GM19463 (cell line): ENCODE data around the gene STAT4.

ENCODE experiments used
- ATAC-seq: cut with Tn5 transposase; IDR thresholded peaks from one replicate; pipeline ENCODE4 v1.9.1; 2021; ENCODE audit warnings: mild to moderate bottlenecking, moderate library complexity; ENCODE audit not compliant: unreplicated experiment

Gene STAT4

DNA sequence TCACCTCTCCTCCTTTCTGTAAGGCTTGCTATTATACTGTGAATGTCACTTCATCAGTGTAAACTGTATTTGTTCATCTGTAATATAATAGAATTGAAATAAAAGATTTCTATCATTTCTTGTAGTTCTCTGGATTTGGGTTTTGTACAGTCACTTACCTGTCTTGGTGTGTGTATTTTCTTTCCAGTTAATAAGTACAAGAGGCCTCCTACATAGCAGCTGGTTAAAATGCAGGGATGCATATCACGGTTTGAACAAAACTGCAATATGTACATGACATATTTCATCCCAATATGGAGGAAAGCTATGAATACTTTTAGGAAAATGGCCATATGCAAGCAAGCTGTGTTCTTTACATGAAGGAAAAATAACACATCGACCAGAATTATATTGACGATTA, 131.4 kb downstream of the STAT4 start:
- ATAC-seq = no peak

GRCh38 chr2:191018643-191019119, 132.1 kb downstream of the STAT4 start:
- ATAC-seq = peak; percentile 15

DNA sequence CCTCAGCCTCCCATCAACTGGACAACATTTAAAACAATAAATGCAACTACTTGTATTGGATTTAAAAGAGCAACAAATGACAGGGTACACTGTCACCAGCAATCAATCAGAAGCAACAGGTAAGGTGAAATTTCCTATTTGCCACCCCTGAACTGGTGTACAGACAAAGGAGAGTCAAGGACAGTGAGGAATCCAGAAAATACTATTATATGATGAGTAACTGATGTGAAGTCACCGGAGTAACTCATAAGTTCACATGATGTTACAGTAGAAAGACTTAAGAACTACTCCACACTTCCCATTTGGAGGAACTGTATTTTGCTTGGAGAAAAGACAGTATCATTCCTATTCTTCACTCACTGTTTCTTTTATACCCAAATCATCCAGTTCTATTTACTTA, 132.7 kb downstream of the STAT4 start:
- ATAC-seq = no peak

DNA sequence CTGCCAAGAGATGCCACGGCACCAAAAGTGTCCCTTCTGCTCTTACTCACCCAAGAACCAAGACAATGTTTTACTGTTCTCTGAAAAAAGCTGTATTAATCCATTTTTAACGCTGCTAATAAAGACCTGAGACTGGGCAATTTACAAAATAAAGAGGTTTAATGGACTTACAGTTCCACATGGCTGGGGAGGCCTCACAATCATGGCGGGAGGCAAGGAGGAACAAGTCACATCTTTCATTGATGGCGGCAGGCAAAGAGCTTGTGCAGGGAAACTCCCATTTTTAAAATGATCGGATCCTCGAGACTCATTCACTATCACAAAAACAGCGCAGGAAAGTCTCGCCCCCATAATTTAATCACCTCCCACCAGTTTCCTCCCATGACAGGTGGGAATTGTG, 135.0 kb downstream of the STAT4 start:
- ATAC-seq = no peak

DNA sequence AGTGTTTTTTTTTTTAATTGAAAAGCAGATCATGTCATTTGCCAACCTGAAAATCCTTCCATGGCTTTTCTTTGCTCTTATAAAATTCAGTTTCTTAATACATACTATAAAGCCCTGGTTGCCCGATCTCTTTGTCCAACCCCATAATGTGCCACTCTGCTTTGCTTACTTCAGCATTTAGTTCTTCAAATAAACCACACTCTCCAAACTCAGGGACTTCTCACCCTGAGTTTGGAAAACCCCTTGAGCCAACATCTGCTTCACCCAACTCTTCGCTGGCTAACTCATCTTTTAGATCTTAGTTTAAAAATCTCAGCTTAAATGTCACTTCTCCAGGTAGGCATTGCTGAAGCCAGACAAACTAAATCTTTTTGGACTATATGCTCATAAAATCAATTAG, 135.6 kb downstream of the STAT4 start:
- no peak for ATAC-seq

DNA sequence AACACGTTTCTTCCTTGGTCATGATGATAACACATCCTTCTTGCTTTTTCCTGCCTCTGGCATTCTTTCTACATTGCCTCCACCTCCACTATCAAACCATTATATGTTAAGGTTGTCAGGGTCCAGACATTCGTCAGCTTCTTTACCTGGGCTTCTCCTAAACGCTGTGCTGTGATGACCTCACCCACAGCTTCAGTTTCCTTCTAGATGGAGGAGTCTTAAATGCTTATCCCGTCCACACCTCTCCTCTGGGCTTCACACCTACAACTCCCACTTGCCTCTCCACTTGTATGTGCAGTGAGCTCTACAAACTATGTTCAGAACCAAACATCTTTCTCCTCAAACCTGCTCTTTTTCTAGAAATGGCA, 136.2 kb downstream of the STAT4 start:
- ATAC-seq = no peak

- peak; percentile 74 for ATAC-seq
These were observed 136.7 kb downstream of the STAT4 start, which contains the start of gene STAT1 for GRCh38 chr2:191013932-191014652. STAT1 (minus strand) TSS chr2:191014171; CDS start chr2:191010003, 4,168 bp downstream.

- ATAC-seq = no peak
These were observed 137.2 kb downstream of the STAT4 start for GRCh38 chr2:191013682-191013931.

DNA sequence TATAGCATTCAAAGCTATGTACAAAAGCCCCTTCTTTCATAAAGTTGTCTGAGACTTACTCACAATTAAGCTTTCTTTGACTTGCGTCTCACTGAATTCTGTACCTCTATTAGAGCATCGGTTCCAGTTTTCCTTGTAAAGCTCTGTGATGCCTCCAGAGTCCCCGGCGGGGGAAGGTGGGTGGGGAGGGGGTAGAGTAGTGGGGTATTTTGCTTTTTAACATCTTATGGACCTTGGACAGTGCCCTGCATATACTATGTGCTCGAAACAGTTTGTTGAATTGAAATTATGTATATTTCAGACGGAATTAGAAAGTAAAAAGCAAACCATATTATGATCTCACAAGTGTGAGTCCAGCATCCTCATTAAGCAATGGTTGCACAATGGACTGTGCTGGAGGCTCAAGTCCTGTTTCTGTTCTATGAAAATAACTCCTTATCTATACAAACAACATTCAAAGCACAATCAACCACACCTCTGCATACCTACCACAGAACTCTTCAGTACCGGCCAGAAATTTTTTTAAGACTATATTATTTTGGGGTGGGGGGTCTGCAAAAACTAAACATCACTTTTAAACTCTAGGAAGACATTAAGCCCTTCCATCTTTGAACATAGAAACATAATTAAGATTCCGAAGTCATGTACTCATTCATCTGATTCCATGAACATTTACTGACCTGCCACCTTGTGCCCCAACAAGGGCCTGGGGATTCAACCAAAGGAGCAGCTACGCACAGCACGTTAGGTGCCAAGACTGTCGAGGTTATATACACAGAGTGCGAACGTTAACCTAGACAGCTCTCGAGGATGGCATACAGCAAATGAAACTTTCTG, 137.7 kb downstream of the STAT4 start:
- no peak for ATAC-seq

- ATAC-seq = no peak
These were observed 138.4 kb downstream of the STAT4 start for GRCh38 chr2:191012346-191012745.

DNA sequence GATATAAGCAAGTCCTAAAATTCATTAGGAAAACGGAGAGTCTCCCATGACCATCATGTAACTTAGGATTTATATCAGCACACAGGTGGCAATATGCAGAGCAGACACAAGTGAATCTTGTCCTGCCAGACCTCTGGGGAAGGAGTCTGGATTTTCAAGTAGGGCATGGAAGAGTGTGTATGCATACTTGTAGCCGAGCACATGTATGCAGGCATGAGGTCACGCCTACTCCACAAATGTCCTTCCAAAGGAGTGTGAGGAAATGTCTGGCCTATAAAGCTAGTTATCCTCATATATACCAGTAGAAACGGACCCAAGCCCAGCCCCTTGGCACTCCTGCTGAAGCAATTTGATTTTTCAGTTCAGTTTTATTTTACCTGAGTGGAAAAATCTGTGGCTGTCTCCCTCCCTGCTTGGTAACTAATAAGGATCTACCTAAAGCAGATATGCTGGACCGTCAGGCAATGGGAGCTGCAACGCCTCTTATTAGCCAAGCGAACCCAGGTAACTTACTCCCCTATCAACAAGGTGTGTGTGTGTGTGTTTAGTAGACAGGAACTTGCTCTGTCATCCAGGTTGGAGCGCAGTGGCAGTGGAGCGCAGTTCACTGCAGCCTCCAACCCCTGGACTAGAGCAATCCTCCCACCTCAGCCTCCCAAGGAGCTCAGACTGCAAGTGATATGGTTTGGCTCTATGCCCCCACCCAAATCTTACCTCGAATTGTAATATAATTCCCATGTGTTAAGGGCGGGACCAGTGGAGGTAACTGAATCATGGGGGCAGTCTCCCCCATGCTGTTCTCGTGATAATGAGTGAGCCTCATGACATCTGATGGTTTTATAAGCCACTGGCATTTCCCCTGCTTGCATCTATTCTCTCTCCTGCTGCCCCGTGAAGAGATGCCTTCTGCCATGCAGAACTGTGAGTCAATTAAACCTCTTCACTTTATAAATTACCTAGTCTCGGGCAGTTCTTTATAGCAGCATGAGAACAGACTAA, 139.6 kb downstream of the STAT4 start:
- no peak for ATAC-seq

DNA sequence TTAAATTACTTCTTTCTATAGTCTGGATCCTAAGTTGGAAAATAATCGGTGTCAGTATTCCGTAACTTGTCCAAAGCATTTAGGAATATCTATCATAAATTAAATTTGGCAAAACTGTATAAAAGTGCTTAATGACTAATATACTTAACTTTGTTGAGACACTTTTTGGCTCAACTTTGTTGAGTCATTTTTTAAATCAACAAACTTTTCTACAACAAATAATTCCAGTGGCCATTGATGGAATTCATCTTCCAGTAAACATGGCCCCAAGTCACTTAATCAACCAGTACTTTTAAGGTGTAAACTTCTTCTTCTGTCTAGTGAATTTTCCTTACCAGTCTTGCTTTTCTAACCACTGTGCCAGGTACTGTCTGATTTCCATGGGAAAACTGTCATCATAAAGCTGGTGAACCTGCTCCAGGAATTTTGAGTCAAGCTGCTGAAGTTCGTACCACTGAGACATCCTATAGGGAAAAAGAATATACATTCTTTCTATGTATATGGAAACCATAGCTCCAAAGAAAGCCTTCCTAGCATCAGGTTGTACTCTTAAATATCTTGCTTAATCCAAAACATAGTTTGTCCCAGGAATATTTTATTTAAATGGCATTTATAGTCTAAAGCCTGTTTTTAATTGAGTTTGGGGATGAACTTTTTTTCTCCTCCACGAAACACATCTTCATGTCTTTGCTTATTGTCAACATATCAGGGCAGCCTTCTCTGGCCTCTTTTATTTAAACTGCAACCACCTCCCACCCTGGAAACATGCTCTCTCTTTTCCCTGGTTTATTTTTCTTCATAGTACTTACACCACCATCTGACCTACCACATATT, 141.0 kb downstream of the STAT4 start:
- no peak for ATAC-seq

DNA sequence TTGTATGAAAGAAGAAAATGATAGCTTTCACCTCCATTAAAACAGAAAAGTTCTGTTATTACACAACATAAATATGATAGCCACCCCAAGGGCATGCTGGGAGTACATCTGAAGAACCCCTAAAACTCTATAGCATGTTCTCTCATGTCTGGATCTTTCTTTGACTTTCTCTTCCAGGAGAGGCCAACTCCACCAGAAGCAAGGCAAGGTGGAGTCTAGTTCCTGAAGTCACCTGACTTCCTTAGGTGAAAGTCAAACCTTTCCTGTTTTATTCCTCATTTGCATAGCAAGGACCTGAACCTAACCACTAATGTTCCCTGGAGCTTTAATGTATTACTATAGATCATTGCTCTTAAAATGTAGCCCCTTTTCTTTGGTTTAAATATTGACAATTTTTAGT, 142.5 kb downstream of the STAT4 start:
- no peak for ATAC-seq

DNA sequence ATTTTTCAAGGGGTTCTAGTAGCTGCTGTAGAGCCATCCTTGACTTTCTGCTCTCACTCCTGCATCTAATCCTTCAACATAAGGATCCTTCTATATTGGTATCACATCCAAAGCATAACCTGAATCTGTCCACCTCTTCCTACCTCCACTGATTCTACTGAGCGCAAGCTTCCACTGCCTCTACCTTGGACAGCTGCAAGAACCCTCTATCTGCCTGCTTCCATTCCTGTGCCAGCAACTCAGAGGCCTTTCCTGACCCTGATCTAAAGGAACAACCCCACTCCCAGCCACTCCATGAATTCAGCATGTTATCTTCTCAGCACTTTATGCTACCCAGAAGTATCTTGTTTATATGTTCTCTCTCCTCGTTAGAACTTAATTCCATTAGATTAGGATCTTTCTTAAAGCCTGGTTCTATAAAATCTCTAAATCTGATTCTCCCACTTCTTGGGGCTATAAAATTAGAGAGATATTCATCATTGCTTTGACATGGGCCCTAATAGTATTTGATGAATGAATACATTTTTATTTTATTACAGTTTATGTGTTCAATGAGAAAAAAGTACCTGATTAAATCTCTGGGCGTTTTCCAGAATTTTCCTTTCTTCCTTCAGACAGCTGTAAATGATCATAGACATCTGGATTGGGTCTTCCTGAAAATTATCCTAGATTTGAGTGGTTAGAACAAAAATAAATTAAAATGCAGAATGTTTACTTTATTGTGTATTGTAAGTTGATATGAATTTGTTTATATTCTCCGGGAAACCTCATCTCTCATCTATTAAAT, 143.6 kb downstream of the STAT4 start:
- no peak for ATAC-seq

DNA sequence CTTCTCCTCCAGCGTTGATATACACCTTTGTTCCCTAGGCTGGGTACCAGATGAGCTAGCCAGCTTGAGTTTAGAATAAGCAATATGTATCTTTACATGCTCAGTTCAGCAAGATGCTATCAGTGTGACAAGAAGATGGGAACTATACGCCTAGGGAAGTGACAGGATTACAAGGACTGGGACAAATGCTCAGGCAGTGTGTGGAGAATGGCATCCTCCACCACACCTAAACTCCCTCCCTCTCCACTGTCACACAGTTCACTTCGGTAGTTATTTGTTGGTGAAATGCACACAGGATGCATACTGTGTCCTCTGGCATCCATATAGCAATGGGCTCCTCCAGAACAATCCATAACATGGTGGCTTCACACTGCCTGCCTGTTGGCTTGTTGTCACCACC, 144.5 kb downstream of the STAT4 start:
- no peak for ATAC-seq

- ATAC-seq = no peak
These were observed 147.1 kb downstream of the STAT4 start for GRCh38 chr2:191003405-191004309.

- ATAC-seq = no peak
These were observed 149.2 kb downstream of the STAT4 start for GRCh38 chr2:191001624-191002023.

GRCh38 chr2:191001032-191001431, 149.8 kb downstream of the STAT4 start:
- no peak for ATAC-seq
